GM08714 (cell line): ENCODE results near the gene SND1.
"Not testable (repeated sequence)": the region's sequence is repeated elsewhere in the genome, so short reads cannot be mapped to it uniquely, and the experiment has no call there.

ENCODE experiments used
- H3K4me3 ChIP-seq: fragments of 200-500 bp; sonication (Bioruptor generic); 2 replicates; pipeline ENCODE4 v1.5.1; 2014; ENCODE audit warnings: mild to moderate bottlenecking, low read length, inconsistent platforms
- ZNF274 ChIP-seq: IDR thresholded peaks from 2 replicates; pipeline ENCODE4 v1.6.1; 2012; ENCODE audit warnings: mild to moderate bottlenecking, low read depth, low read length

The SND1 gene

DNA sequence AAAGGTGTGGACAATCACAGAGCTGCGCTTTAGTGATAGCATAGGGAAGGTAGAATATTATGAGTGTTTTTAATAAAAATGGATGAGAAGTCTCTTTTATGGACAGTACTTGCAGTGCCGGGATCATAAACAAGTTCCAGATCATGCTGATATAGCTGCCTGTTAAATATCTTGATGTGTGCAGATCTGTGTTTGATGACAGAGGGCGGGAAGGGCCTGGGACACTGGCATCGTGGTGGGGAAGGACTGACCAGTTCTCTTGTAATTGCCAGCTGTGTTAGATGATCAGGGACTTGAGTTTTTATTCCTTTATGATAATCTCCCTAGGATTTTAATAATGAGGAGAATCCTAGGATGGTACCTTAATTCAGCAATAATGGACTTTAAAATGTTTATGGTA, 14.6 kb downstream of the SND1 start:
- H3K4me3 ChIP-seq, result no peak overlapping the region
- no peak for TF ChIP-seq ZNF274

DNA sequence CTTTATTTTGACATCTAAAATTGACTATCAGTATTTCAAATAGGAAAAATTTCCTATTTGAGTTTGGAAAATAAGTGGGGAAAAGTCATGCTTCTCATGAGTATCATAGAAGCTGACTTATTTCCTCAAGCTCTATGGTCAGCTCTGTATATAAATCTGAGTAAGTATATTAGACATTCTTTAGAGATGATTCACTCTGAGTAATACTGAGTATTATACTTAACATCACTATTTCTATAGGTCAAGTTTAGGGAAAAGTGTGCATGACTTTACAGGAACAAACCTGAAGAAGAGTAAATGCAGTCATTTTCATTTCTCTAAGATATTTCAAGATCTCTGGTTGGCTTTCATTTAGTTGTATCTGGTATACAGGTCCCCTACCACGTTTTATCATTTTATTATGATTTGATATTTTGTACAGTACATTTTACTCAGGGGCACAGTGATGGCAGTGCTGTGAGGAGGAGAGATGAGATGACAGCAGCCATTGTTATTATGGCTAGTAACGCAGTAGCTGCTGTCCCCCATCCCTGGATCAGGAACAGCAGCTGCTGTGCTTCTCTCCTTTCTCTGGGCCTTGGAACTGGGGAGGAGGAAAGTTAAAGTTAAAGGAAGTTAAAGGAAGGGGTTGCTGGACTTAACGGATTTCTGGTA, 15.2 kb downstream of the SND1 start:
- H3K4me3 ChIP-seq, result no peak overlapping the region
- TF ChIP-seq ZNF274, result no peak

DNA sequence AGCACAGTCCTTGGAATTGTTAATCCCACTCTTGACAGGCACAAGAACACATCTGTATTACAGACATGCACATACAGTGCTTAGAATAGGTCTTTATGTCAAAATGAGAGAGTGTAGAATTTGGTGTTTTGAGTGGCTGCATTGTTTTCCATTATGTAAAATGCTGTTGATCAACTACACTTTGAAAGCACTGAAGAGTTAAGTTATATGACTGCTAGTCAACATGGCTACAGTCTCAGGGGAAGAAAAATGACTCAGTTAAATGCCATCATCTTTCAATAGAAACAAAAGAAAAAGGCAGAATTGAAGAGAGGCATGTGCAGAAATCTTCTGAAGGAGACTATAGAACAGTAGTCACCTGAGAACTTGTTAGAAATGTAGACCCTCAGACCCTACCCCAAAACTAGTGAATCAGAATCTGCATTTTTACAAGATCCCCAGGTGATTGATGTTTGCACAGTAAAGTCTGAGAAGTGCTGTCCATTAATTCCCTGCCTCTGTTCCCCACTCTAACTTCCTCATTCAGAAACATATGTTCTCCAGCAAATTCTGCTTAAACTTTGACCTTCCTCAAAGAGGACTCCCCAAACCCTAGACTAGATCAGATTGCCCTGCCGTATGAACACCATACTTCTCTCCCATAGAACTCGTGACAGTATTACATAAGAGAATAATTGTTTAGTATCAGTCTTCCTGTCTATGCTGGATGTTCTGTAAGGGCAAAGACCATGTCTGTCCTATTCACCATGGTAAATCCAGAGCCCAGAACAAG, 16.0 kb downstream of the SND1 start:
- no peak overlapping the region for H3K4me3 ChIP-seq
- no peak for TF ChIP-seq ZNF274

DNA sequence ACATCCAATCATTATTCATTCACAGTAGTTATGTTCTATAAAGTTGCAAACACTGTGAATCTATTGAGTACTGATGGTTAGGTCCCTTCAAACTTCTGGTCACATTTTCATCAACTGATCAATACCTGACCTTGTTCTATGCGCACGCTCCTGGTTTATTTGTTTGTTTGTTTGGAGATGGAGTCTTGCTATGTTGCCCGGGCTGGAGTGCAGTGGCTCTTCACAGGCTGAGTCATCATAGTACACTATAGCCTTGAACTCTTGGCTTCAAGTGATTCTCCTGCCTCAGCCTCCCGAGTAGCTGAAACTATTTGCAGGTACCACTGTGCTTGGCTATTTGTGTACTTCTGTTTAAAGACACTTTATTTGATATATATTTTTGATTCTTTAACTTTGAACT, 19.3 kb downstream of the SND1 start:
- H3K4me3 ChIP-seq, result no peak overlapping the region
- TF ChIP-seq ZNF274, result no peak

DNA sequence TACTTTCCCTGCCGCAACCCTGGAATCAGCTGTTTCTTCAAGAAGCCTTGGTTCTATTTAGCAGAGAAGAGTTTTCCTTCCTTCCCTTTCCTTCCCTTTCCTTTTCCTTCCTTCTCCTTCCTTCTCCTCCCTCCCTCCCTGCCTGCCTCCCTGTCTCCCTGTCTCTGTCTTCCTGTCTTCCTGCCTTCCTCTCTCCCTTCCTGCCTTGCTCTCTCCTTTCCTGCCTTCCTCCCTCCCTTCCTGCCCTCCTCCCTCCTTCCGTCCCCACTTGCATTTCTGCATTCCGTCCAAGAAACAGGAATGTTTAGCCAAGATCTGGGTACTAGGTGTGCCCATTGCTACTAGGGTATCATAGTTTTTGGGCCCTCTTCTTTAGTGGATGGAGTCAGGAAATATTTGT, 21.9 kb downstream of the SND1 start:
- no peak overlapping the region for H3K4me3 ChIP-seq
- TF ChIP-seq ZNF274, result no peak

DNA sequence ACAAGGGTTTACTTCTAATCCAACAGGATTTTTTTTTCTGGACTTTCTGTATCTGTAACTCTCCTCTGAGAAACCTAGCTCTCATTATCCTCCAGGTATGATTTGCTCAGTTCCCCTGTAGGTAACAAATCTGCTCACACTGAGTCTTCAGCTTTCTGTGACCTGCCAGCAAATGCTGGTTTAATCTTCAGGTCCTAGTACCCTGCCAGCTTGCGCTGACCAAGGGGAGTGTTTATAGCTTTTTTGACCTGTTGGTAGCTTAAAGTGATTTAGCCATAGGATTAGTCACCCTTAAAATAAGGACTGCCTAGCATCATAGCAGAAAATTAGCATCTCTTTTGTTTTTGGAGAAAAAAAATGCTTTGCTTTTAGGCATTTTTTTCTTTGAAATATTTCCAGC, 22.4 kb downstream of the SND1 start:
- no peak for TF ChIP-seq ZNF274
- H3K4me3 ChIP-seq, result no peak overlapping the region

DNA sequence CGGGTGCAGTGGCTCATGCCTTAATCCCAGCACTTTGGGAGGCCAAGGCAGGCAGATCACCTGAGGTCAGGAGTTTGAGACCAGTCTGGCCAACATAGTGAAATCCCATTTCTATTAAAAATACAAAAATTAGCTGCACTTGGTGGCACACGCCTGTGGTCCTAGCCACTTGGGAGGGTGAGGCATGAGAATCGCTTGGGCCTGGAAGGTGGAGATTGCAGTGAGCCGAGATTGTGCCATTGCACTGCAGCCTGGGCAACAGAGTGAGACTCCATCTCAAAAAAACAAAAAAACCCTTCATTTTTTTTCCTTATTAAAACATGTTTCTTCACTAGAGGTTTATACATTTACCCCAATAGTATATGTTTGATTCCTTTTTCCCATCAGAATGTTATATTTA, 22.9 kb downstream of the SND1 start:
- not testable (repeated sequence) for H3K4me3 ChIP-seq

DNA sequence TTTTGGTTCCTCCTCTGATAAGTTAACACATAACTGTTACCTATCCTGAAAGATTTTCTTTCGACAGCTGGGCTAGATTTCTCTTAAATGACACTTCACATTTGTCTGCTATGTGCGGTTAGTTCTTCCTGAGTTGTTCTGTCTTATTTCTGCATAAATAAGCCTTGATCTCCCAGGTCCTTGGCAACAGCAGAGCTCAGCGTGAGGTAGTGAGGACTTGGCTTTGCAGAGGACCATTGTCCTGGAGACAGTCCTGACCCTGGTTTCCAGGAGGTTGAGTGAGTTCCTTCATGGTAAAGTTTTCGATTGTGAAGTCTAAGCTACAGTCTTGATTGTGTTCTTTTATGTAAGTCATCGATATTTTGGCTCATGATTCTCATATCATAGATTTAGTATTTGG, 23.7 kb downstream of the SND1 start:
- H3K4me3 ChIP-seq, result no peak overlapping the region
- TF ChIP-seq ZNF274, result no peak

DNA sequence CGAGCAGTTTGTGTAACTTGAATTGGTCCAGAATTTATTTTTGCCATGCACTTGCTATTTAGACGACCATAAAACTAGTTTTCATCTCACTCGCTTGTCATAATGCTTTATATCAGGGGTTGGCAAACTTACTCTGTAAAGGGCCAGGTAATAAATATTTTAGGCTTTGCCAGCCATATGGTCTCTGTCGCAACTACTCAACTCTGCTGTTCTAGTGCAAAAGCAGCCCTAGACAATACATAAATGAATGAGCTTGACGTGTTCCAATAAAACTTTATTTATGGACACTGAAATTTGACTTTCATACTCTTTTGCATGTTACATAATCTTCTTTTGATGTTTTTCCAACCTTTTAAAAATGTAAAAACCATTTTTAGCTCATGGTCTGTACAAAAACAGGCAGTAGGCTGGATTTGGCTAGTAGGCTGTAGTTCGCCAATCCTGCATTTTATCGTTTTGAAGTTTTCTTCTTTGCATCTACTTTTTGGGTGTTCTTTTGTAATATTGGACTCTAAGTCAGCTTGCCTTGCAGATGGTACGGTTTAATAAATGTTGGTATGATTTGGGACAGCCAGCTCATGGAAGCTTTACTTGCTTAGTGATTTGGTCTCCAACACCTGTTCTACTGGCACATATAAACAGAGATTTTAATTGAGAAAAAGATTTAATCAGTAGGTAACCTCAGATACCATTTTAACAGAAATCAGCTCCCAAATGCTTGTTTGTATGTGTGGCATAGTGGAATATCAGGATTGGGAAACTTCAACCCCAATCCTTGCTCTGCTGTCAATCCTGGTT, 25.6 kb downstream of the SND1 start:
- H3K4me3 ChIP-seq, result no peak overlapping the region
- TF ChIP-seq ZNF274, result no peak

DNA sequence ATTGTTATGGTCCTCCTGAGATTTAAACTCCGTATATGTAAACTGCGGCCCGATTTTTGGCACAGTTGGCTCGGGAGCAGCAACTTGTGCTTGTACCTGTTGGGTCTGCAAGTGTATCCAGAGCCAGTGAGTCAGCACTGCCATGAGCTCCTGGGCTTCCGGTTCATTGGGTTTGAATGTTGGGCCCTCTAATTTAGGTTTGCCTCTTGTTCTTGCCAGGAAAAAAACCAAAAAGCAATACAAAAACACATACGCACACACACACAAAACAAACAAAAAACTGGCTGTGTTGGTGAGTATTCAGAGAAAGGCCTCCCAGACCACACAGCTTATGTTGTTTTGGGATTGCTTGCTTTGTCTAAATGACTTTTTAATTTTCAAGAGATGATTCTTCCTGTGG, 26.3 kb downstream of the SND1 start:
- H3K4me3 ChIP-seq, result no peak overlapping the region
- TF ChIP-seq ZNF274, result no peak

DNA sequence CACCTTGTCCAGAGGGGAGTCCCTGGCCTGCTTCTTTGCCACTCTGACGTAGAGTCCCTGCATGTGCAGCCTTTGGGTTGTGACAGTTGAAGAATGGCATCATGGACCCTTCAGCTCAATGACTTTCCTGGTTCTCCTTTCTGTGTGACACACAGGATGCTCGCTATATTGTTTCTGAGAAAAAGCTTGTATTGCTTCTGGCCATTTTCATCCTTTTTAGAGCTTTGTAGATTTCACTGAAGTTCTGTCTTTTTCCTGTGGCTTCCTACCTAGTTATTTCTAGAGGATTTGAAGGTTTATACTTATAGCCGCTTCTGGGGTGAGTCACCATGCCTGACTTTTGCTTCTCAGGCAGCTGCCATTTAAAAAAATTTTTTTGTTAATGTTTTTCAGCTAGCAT, 27.0 kb downstream of the SND1 start:
- TF ChIP-seq ZNF274, result no peak

DNA sequence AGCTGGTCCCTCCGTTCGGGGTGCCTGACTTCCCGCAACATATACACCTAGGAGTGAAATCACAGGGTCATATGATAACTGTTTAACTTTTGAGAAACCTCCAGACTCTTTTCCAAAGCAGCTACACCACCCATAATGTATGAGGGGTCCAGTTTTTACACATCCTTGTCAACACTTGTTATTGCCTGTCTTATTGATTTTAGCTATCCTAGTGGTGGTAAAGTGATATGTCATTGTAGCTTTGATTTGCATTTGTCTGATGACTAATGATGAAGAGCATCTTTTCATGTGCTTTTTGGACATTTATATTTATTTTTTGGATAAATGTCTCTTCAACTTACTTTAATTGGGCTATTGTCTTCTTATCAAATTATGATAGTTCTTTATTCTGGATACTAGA, 29.0 kb downstream of the SND1 start:
- no peak for TF ChIP-seq ZNF274
- no peak overlapping the region for H3K4me3 ChIP-seq

More for the DNA sequence above, 27.0 kb downstream of the SND1 start:
- H3K4me3 ChIP-seq, result no peak overlapping the region

DNA sequence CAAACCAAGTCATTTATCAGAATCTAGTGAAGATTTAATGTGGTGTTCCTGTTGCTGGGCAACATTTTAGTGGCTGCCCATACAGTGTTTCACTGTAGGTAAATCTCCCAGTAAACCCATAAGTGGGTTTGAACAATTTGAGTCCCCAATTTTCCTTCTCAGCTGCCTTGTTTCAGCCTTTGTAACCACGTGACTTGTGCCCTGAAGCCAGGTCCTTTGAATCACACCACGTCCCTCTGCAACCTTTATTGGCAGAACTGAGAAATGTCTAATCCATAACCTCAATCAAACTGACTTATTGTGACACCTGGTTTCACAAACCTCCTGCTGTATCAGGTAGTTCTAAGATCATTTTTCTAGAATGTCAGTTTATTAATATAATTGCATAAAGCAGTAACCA, 30.1 kb downstream of the SND1 start:
- no peak for TF ChIP-seq ZNF274
- no peak overlapping the region for H3K4me3 ChIP-seq

DNA sequence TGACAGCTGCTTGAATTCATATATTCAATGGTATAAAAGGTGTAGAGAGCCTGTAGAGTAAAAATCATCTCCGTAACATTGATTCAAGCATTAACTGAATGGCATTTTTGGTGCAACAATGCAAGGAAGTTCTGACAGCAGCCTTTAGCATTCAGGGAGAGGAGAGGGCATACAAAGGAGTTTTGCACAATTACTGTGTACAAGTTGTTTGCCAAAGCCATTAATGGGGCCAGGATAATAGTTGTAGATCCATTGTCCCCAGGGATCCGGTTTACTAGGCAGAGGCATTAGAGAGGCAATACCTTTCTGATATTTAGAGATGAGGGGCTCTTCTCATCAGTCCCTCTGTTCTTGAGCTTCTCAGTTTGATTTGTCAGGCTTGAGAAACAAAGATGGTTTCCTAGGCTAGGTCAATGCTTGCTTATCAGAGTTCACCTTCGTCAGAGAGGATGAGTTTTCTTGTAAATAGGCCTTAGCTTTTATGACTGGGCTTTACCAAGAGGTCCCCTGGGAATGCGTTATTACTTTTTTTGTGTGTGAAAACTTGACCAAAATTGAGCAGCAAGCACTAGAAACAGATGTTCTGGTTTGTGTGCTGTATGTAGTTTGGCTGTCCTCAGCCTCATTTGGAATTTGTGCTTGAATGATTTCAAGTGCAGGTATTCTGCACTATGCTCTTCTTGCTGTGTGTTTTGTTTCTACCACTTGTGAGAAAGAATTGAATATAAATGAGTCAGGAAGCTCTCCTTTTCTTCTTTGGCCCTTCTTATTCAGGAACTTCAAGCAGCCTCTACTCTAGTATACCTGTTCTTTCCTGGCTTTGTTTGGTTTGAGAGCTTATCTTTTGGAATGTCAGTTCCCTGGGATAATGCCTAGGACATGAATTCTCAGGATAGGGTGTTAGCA, 32.0 kb downstream of the SND1 start:
- H3K4me3 ChIP-seq, result no peak overlapping the region

More for the DNA sequence above, 32.0 kb downstream of the SND1 start:
- TF ChIP-seq ZNF274, result no peak
